NCI-H128 (cell line): ENCODE measurements around the gene NCK2.

Source experiments
- DNase-seq: peaks from one replicate; lab custom pipeline; 2025; ENCODE audit not compliant: unreplicated experiment; lab: John Stamatoyannopoulos, UW

Gene NCK2

DNA sequence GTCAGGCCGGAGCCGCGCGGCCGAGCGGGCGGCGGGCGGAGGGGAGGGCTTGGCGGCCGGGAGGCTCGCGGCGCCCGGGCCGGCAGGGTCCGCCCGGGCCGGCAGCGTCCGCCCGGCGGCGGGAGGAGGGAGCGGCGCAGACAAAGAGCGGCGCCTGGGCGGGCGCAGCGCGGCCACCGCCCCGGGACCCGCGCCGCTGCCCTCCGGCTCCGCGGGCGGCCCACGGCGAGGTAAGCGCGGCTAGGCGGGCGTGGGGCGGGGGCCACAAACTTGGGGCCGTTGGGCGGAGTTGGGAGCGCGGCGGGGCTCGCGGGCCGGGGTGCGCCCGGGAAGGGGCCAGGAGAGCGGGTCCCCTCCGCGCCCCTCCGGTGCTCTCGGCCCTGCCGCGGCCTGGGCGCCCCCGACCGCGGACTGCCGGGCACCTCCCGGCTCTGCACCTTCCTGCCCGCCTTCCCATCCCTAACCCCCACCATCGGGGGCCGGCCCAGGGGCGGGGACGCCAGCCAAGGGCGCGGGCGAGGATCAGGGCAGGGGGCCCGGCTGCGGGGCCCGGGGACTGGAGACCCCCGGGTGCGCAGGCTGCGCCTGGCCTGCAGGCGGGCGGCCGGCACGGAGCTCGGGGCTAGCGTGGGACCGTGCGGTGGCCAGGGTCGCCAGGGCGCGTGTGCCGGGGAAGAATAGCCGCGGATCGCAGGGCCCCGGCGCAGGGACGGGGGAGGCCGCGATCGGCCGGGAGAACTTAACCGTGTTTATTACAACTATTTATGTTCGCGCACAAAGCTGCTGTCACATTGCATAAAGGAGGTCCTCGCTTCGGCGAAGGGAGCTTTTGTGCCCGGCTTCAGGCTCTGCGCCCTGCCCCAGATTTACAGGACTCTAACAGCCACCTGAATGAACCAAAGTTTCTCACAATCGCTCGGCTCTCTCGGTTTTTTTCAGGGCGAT, at the start of gene NCK2:
Gene NCK2, plus strand, starts transcription at position 4 of the 945 bp plus-strand sequence. CDS start 110,152 bp downstream, outside the sequence.
- DNase-seq = no peak

DNA sequence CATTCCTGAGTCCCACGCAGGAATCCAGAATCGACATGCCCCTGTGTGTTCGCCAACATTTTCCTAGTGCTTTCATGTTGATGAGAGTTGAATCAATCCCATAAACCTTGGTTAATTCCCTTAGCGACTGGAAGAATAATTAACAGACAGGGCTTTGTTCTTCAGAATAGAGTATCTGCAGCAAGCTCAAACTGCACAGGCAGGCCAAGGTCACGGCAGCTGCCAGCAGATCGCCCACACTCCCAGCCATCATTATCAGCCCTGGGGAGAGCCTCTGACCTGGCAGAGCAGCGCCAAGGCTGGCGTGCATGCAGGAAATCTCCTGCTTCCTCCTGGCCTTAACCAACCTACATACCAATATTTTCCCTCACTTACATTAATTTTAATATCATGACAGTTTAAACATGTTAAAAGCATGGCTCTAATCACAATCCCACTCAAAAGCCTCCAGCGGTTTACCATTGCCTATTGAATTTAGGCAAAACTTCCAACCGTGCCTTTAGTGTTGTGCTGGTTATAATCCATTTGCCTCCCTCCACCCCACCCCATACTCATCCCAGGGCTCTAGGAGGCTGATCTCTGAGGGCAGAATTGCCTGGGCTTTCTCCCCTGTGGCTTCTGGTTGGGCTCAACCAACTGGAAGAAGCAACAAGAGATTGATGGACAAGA, 46.8 kb upstream of the NCK2 start:
- DNase-seq = no peak

DNA sequence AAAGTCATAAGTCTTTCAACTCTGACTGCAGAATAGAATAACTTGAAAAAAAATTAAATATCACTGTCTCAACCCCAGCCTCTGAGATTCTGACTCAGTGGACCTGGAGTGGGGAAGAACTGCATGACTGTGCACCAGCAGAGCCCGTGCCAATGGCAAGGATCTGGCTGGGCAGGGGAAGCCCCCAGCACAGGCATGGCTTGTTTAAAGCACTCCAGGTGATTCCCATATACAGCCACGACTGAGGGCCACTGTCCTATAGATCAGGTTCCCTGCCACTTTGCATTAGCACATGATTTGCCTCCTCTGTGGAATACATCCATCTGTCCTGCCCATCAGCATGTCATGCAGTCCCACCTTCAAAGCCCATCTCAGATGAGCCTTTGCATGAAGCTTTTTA, 45.9 kb upstream of the NCK2 start:
- no peak for DNase-seq

DNA sequence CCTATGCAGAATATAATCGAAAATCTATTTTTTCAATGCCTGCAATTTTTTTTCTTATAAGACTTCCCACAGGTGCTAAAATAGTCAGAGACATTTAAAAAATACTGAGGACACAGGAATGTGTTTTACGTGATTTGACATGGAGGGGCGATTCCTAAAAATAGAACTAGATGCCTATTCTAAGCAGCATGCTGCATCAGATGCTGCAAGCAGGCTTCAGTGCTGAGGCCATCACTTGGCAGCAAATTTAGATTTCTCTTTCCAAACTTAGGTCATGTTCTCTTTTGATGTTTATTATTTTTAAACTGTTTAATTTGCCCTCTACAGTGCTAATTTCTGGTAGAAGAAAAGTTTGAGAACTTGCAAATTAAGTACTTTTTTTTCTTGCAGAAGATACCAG, 43.7 kb upstream of the NCK2 start:
- DNase-seq = no peak

DNA sequence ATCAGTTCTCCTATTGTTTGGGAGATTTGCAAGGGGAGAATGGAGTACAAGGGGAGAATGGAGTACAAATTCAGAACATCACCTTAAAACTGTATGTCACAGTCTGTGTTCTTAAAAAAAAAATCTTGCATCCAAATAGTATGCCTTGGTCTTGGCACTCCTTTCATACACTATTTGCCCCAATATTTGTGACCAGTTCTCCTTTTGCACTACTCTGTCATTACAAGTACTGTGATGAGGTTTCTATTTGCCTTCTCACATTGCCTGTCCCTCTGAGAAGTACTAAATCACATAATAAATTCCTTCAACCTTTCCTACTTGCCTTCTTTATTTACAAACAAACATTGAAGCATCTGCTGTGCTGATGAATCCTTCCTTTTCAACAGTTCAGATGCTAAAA, 36.0 kb upstream of the NCK2 start:
- DNase-seq = no peak

DNA sequence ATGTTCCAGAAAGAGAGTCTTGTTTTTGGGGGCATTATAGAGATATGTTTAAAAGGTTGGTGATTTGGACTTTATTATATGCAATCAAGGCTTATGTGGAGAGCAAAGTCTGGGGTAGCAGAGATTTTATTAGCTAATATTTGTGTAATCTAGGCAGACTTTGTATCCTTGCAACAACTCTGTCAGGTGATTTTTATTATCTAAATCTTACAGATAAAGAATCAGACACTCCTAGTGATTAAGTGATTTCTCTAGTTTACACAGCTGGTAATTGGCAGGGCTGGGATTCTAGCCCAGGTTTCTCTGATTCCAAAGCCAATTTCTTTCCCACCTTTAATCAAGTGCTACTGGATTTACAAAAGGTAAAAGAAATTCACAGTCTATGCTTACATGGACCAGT, 33.3 kb upstream of the NCK2 start:
- DNase-seq = no peak

DNA sequence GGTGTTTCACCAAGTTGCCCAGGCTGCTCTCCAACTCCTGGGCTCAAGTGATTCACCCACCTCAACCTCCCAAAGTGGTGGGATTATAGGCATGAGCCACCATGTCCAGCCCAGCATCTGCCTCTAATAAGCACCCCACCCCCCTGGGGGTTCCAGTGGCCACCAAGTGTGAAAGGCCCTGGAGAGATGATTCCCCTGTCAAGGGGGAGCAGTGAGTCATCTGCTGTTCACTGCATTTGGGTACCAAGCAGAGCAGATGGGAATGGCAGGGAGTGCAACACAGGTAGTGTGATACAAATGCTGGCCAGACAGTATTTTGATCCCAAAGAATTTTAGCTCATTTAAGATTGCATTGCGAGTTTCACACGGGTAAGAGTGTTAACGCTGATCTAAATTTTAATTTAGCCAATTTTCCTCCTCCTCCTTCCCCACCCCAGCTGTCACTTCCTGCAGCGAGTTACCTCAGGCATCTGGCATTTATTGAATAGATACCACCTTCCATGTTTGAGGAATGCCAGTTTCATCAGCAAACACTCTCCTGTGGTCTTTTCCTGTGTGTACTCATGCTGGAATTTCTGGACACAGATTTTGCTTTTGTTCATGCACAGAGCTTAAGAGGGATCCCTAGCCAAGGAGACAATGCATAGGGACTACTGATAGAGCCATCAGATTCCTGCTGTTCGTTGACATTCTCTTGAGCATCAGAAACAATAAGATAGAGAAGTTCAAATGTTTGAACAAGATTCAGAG, 32.4 kb upstream of the NCK2 start:
- DNase-seq = no peak

DNA sequence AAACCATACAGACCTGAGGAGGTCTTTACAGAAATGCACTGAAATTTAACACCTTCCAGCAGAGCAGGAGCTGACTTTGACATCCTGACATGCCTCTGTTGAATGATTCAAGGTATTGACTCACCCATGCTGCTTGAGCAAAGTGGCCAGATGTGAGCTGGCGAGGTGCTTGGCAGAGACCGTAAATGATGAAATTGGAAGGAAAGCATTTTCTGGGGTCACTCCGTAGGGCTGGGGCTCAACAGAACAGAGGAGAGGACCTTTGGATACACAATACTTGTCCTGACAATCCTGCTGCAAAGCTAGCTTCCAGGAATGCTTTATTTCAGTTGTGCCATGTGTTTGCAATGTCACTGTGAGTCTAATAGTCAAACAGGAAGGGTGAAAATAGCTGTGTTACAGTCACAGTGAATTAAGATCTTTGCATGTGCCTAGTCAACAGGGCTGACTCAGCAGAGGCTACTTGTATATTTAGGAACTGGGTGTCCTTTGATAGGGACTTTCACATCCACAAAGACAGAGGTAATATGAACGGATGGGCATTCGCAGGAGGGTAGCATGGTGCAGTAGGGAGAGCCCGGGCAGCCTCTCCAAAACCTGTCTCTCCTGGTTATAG, 31.6 kb upstream of the NCK2 start:
- no peak for DNase-seq

DNA sequence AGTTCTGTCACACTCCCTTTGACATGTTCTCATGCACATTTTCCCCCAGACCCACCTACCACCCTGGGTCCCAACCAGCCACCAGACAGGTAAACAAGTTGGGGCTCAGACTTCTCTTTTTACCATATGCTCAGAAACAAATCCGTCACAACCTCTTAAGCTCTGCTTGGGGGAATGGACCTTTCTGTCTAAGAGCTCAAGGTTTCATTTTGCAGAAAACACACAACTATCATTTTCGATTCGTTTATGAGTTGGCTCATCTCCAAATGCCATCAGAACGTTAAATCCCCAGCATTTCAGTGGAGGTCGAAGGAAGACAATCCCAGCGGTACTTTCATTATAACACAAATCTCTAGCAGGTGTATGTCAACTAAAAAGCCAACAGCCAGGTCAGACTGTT, 30.6 kb upstream of the NCK2 start:
- DNase-seq = no peak

DNA sequence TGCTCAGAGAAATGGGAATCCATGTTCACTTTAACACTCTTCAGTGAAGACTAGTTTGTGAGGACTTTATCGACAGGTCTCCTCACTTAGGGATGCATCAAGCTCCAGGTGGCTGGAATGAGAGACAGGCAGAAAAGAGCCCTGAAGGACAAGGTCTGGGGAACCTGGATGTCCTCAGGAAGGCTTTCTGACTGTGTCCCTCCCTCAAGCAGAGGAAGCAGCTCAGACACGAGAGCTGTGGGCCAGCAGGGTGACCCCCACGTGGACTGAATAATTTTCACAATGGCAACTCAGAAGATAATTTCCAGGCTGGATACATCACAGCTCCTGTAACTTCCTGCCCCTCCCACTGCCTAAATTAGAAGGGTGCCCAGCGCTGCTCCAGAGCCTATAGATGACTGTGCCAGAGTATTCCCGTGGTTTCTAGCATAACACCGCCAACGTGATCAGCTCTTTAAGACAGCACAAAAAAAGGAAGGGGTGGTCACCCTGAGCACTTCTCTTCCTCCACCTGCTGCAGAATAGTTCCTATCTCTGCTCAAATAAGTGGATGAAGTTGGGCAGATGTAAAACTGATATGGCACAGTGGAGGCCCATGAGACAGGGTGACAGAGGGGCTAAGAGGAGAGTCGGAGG, 25.7 kb upstream of the NCK2 start:
- DNase-seq = no peak

DNA sequence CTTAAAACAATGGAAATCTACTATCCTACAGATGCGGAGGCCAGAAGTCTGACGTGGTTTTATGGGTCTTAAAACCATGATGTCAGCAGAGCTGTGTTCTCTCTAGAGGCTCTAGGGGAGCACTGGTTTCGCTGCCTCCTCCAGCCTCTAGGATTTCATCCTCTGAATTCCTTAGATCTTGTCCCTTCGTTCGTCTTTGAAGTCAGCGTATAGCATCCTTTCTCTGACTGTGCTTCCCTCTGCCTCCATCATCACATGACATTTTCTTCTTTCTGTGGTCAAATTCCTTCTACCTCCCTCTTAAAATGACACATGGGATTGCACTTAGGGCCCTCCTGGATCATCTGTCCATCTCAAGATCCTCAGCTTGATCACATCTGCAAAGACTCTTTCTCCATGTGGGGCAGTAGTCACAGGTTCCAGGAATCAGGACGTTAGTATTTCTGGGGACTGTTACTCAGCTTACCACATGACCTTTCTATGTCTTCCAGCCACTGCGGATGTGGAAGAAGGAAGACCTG, 22.7 kb upstream of the NCK2 start:
- no peak for DNase-seq

DNA sequence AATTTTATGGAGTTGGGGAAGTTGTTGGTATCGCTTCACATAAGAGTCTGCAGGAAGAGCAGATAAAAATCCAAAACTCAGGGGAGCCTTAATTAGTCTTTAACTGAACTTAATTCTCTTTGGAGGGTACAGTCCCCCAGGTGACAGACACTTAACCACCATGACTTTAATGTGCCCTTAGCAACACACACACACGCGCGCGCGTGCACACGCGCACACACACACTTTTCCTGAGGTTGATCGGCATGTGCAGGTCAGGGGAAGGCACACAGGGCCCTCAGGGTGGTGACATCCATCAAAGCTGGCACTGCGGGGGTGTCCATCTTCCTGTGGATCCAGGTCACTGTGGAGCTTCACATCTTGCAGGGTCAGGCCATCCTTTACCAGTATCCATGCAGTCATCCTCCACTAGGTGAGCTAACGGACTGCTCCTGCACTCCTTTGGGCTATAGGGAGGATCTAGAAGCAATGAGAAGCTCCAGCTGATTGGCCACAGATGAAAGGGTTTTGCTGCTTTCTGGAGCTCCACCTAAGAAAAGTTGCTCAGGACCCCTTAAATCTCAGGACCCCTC, 21.9 kb upstream of the NCK2 start:
- DNase-seq = no peak

DNA sequence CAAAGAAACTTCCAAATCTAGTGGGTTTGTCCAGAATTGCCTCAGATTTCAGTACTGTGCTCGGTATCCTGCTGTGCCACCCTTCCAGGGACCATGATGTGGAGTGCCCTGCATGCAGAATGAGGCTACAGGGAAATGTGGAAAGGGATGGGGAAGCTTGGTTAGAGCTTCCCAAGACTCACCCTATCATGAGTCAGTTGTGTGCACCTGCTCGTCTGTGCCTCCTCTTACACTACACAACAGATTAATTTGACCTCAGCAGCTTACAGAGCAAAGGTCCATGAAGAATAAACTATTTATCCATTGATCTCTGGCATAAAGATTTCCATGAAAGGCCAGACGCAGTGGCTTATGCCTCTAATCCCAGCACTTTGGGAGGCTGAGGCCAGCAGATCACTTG, 21.3 kb upstream of the NCK2 start:
- no peak for DNase-seq

DNA sequence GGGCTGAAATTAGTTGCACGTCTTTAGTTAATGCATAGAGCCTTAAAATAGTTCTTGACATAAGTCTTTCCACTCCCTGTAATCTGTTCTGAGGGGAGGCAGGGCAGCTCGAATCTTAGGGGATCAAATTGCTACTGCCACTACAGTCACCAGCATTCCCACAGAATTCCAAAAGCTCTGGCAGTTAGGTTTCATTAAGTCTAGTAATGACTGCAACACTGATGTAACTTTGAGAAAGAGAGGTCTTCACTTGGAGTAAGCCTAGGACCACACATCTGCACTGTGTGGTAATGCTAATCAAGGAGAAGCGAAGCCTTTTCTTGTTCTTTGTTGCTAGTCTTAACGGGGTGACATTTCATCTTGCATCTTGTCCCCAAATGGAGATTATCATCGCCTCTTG, 19.3 kb upstream of the NCK2 start:
- DNase-seq = no peak

DNA sequence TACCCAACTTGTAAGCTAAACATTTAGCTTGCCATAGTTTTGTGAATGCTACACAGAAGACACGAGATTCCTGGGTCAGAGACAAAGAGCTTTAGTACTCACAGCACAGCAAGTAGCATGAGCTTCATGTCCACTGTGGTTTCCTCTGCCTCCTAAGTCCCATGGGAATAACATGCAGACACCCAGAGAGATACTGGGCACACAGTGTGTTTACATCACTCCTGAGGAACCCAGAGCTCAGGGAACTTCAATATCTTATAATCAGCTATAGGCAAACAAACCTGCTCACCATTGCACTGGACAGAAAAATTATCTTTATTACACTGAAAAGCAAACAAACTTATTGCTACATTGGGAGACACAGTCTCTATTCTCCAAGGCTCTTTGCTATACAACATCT, 14.5 kb upstream of the NCK2 start:
- DNase-seq = no peak

DNA sequence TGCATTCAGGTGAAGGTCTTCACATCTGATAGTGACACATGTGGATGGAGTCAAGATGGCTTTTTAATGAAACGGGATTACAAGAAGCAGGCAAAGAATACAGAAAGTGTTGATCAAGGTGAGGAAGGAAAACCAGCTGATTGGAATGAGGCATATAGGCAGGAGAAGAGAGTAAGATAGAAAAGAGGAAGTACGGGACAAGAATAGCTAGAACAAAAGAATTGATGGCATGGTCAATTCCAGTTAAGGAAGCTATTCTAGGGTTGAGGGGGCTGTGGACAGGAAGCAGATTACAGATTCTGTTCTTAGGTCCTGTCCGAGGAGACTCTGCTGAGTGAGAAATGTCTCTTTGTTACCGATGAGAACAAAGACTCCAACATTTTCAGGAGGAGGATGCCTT, 13.2 kb upstream of the NCK2 start:
- DNase-seq = no peak

DNA sequence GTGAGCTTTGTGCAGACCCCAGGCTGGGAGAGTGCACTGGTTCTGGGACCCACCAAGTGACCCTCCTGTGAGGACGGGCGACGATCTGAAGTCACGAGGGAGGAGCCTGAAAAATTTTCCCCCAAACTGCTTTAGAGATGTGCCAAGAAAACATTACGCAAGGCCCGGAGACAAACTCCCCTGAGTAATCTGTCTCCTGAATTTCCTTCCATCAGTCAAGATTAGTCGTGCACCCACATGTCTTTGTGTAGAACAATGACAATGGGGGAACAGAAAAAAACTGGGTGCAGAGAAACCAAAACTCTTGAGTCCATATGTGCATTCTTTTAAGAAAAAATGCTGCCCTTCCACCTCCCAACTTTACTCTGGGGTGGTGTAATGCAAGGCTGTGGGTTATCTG, 12.6 kb upstream of the NCK2 start:
- no peak for DNase-seq

DNA sequence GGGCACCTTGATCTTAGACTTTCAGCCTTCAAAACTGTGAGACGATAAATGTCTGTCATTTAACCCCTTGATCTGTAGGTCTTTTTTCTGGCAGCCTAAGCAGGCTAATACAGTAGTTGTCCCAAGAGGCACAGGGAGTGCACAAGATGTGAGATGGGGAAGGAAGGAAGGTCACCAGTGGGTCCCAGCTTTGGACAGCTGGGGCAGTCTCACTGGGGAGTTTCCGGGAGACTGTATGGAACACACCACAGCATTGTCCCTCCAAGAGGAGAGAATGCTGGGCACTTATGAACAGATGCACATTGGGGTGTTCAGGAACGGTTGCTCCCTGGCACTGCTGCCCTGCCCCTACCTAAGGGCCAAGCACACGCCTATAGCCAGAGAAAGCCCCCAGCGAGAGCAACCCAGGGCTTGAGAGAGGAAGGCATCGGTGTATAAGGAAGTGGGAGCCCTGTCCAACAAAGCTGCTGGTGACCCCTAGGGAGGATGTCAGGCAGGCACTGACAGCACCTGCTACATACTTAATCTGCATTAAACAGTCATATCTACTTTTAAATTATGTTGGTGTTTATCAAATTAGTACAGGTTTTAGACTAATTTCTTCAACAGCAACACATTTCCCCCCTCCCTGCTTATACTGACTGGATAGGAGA, 11.6 kb upstream of the NCK2 start:
- no peak for DNase-seq

DNA sequence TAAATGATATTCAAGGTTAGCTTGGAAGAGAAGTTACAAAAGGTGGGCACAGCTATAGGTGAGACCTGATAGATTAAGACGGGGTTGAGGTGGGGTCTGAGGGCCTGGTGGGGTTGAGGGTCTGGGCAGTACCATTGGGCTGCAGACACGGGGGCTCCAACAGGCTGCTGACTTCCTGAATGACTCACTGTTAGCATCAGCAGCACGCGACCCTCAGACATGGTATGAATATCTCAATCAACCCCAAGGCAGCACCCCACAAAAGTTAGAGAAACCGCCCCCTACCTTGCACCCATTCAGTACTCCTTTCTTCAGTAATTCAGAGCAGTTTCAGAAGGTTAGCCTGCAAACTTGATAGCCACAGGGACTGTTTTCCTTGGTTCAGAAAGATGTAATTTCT, 10.8 kb upstream of the NCK2 start:
- no peak for DNase-seq
